NK-92 (cell line): ENCODE data around the gene BAK1.

Experiments
- DNase-seq: peaks from one replicate; lab custom pipeline; 2025; ENCODE audit not compliant: unreplicated experiment; lab: John Stamatoyannopoulos, UW

Gene BAK1

DNA sequence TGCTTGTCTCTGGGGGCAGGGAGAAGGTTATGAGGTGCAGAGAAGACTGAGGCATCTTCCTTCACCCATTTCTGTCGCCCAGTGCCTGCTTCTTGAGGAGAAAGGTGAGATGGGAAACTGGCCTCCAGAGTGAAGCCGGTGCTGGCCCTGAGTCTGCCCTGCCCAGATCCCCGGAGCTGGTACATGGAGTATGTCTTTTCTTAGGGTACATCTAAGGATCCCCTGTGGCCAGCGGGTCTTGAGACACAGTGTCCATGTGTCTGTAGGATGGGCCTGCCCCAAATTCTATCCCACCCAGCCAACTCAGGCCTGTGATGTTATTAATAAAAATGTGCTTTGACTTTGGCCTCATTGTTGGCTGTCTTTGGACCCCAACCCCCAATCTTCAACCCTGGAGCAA is 8.8 kb upstream of the BAK1 start:
- no peak for DNase-seq

GRCh38 chr6:33587529-33587928 is 7.5 kb upstream of the BAK1 start:
- DNase-seq, result no peak

GRCh38 chr6:33586108-33586640 is 6.1 kb upstream of the BAK1 start:
- DNase-seq, result no peak

DNA sequence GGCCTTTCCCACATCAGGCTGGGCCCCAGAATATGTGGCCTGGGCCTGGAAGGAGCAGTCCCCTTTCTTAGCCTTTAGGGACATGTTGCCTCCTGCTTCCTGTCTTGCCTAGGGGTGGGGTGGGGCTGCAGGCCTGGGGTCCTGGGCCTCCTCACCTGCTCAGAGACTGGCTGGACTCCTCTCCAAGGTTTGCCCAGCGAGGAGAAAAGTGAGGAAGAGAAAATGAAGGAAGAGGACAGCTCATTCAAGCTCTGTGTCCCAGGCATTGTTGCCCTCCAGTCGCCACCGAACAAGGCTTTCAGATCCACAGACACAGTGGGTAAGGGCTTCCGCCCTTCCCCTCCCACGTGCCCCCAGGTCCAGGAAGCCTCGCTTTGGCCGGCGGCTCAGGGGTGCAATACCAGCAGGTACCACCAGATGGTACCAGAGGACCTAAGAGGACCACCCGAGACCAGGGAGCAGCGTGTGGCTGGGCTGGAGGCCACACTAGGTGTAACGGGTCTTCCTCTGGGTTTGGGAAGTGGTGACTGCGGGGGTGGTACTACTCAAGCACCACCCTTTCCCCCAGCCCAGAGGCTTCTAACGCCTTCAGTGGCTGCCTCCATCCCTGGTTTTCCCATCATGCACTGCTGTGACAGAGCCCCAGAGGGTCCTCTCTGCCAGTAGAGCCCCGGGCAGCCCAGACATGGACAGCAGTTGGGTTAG is 5.5 kb upstream of the BAK1 start:
- DNase-seq, result peak; percentile 27

- no peak for DNase-seq
Observed at GRCh38 chr6:33584700-33585402, 4.8 kb upstream of the BAK1 start.

DNA sequence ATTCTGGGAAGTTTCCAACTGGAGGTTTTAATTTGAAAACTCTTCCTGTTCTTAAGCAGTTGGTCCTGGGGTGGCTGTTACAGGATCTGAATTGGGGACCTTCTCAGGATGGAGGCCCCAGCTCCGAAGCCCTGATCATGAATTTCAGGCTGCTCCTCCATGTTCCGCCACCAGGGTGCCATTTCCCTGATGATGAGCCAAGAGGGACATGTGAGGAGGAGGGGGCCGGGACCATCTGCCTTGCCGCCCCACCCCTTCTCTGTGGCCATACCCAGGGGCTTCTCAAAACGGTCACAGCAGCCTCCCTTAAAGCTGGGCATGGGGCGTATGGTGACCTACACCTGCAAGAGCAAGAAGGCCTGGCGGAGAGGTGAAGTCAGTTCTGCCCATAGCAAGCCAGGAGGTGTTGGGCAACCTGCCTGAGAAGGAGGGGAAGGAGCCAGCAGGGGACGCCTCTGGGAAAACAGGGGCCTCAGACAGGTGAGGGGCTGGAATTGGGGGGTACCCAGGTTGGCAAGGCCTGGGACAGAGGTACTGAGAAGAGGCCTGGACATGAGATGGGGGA is 3.6 kb upstream of the BAK1 start:
- no peak for DNase-seq

- DNase-seq, result no peak
Observed at GRCh38 chr6:33581186-33581585, 1.1 kb upstream of the BAK1 start.

- DNase-seq, result no peak
Observed at GRCh38 chr6:33578588-33579011, 1.5 kb downstream of the BAK1 start.

GRCh38 chr6:33578164-33578563 is 1.9 kb downstream of the BAK1 start:
- no peak for DNase-seq

- no peak for DNase-seq
Observed at GRCh38 chr6:33577718-33578117, 2.4 kb downstream of the BAK1 start.

- no peak for DNase-seq
Observed at GRCh38 chr6:33577106-33577535, 3.0 kb downstream of the BAK1 start.

- DNase-seq, result no peak
Observed at GRCh38 chr6:33576668-33577067, 3.4 kb downstream of the BAK1 start.

GRCh38 chr6:33575211-33575610 is 4.9 kb downstream of the BAK1 start:
- DNase-seq, result no peak

DNA sequence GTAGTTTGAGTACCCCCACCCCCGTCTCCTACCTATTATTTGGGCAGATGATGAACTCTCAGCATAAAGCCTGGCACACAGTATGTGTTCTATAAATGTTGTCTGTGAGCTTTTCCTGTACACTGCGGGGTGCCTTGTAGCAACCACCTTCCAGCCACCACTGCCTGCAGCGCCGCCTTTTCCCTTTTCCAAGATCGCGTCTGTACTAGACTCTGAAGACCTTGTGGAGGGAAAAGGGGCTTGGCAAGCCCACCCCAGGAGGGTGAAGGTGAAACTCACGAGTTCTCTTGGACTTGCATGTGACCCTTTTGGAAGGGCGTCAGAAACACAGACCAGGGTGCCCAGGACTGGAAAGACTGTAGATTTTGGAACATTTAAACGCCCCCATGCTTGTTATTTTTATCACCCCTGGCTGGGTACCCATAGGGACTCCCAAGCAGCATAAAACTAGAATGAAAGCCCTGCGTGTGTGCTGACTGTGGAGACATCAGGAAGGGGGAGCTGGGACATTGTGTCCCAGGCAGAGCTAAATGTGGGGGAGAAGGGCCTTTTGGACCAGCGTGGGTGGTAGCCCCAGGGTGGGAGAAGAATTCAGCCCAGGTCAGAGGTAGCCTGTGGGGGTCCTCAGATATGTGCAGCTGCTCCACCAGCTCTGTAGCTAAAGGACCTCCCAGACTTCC is 8.3 kb downstream of the BAK1 start:
- no peak for DNase-seq

DNA sequence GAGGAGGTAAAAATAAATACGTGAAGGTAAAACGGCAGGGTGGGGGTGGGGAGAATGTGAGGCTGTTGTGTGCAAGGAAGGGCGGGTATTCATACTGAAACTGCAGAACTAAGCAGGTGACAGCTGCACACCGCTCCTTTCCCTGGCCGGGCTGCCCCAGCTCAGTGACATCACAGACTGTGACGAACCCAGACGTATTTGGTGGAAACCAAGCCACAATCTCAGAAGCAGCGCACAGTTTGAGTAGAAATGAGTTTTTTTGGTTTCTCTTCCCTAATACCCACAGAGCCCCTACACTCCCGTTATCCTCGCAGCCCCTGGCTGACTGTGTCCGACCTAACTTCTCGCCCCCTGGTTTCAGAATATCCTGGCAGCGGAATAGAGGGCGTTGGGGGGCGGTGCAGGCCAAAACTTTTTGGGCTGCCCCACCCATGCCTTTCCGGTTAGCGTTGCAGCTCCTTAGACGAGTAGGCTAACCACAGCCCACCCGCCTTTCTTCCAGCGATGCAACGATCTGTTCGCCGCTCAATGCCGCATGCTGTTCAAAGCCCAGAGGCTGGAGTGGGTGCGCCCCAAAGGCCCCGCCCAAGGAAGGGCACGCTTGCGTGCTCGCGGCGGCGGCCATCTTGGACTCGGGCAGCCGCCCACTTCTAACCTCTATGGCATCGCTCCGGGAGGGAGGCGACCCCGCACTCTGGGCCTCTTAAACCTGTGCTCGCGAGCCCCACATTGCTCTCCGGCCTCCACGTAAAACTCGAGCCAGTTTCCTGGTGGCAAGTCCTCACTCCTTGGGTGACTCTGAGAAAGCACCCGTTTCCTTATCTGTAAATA is 9.1 kb downstream of the BAK1 start:
- peak; percentile 60 for DNase-seq

DNA sequence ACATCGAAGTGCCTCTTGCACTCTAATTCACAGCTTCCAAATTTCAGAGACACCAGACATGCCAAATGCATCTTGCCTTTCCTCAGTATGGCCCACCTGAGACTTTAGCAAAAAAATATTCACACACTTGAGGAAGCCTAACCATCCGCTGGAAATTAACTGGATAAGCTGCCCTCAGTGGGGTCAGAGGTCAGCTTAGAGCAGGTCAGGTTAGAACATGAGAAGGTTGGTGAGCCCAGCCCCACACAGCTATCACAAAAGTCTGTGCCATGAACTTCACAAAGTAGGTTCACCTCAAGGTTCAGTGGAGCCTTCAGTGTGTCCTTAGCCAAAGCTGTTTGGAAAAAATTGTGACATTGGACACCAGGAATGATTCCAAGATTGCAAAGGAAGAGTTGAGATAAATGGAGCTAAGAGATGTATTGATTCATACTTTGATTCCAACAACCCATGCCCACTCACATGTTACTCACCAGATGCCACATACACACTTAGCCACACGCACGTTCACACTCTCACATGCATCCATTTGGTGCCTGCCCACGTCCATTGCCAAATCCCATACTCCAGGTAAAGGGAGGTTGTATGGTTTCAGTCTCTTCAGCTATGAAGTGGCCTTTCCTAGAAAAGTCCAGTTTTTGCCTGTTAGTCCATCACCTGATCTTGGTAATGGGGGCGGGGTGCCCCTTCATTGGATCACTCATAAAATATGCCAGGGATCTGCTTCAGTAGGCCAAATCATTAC is 11.1 kb downstream of the BAK1 start:
- DNase-seq, result no peak

GRCh38 chr6:33567836-33568235 is 12.2 kb downstream of the BAK1 start:
- no peak for DNase-seq

DNA sequence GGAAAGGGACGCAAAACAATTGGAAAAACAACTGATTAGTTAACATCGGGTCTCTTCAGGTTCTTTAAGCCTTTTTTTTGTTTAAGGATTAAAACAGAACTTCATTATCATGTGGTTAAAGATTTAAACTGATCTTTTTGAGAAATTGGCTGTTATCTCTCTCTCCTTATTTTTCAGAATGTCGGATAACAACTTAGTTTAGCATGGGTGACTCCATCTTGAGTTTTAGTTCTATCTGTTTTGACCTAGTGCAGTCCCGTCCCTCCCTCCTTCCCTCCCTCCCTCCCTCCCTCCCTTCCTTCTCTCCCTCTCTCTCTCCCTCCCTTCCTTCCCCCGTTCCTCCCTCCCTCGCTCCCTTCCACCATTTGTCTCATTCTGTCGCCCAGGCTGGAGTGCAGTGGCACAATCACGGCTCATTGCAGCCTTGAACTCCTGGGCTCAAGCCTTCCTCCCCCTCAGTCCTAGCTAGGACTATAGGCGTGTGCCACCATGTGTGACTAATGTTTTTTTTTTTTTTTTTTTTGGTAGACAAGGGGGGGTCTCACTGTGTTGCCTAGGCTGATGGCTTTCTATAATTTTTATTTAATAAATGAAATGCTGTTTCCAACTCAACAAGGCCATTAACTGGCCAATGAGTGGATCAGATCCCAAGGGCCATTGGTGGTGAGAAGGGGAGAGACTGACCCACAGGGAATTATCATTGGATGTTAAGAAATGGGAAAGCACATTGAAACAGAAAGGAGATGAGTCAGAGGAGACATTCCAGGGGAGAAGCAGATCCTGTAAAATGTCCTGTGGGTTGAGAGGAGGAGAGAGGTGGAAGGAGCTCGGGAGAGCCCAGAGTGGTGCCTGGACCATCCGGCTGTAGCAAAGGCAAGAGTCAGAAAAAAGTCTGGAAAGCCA is 13.6 kb downstream of the BAK1 start:
- DNase-seq, result no peak

DNA sequence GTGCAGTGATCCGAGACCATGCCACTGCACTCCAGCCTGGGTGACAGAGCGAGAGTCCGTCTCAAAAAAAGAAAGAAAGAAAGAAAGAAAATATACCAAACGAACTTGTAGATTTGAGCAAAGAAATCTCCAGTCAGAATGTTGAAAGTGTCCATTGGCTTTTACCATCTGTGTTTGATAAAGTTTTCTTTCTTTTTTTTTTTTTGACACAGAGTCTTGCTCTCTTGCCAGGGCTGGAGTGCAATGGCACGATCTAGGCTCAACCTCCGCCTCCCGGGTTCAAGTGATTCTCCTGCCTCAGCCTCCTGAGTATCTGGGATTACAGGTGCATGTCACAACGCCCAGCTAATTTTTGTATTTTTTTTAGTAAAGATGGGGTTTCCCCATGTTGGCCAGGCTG is 21.3 kb downstream of the BAK1 start:
- no peak for DNase-seq
